Body of pancreas (tissue), 4 donors: ENCODE results near the gene MAD1L1. TPM values are rescaled to one million over a fixed set of nuclear protein-coding genes. Genes with fewer than 3 reads are reported as not detected.

Experiments
- ATAC-seq: fragments of 150-250 bp; one replicate; pipeline ENCODE4 v1.9.1; 2016
- DNase-seq, 4 donors: peaks; one replicate each; pipeline ENCODE4 v3.0.0-alpha.2; 2019
- H3K27ac ChIP-seq, 4 donors: fragments of 200-600 bp; sonication (generic); 1 replicate in 3 of 4; 2 replicates in 1 of 4; pipeline versions ENCODE4 v1.5.1 to v1.6.1; 2016 to 2019; ENCODE audit warnings: mild to moderate bottlenecking in 1 of 4, mixed read lengths in 1 of 4, moderate library complexity in 1 of 4
- H3K27me3 ChIP-seq, 2 donors: fragments of 200-600 bp; sonication (generic); one replicate each; pipeline ENCODE4 v1.6.0; 2016; ENCODE audit warnings: mild to moderate bottlenecking in 1 of 2
- H3K36me3 ChIP-seq, 2 donors: fragments of 200-600 bp; sonication (generic); replicated peaks in 1 of 2; 2 replicates each; pipeline ENCODE4 v1.5.1; 2016; ENCODE audit warnings: low read depth in 2 of 2; ENCODE audit not compliant: insufficient read depth in 1 of 2
- H3K4me1 ChIP-seq: fragments of 200-600 bp; sonication (generic); one replicate; pipeline ENCODE4 v1.6.0; 2016
- H3K4me3 ChIP-seq, 2 donors: fragments of 200-600 bp; sonication (generic); 1 replicate in 1 of 2; 2 replicates in 1 of 2; pipeline ENCODE4 v1.5.1; 2016 to 2019
- H3K9me3 ChIP-seq, 3 donors: fragments of 200-600 bp; sonication (generic); 1 replicate in 2 of 3; 2 replicates in 1 of 3; pipeline ENCODE4 v1.5.1; 2016
- POLR2A ChIP-seq, 3 donors: fragments of 450-650 bp; IDR thresholded peaks; one replicate each; pipeline ENCODE4 v1.6.1; 2016; ENCODE audit warnings: antibody characterized with exemption in 3 of 3, mild to moderate bottlenecking in 2 of 3
- WGBS, 2 donors: methylation state at CpG; one replicate each; pipeline ENCODE4 v1.1.5; 2017; 5-methylcytosine and 5-hydroxymethylcytosine counted together
- intact Hi-C: fragments of 100-400 bp; cut with DNase I; formaldehyde crosslinking; loops from one replicate; pipeline ENCODE4 v1.15.1; 2023
- total RNA-seq, 2 donors: library from RNA; depleted of rRNA; stranded (reverse); fragments of >200 nt; gene quantifications; one replicate each; pipeline ENCODE4 v1.1.0, GENCODE V29; 2016
- TF ChIP-seq, protein P1 (sequence below), 7 experiments: fragments of 450-650 bp in 4 of 7; fragments of 200-600 bp in 3 of 7; sonication (generic) in 3 of 7; IDR thresholded peaks; one replicate each; pipeline ENCODE4 v1.5.1; 2016 to 2019; ENCODE audit warnings: antibody characterized with exemption in 7 of 7

The MAD1L1 gene
- total RNA-seq, 2 donors from 2014 or later: 14.0 to 66.9 TPM

DNA sequence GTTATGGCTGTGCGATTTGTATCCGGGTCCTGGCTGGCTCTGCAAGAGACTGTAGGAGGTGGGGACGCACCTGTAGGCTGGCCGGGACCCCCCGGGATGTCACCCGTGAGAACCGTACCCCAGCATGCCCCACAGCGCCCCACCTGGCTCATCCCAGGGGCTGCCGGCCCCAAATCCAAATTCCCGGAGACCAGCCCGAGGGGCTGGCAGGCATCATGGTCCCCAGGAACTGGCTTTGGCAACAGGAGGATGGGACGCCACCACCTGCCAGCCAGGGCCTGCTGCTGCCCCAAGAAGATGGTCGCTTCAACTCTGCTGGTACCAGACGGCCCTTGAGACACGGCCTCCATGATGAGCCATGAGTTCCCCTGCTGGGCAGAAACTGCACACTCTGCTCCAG, 323.3 kb downstream of the MAD1L1 start:
- H3K36me3 ChIP-seq: no peaks in the 10 kb centered on the region
- no peaks in the 10 kb centered on the region for H3K27me3 ChIP-seq
- intact Hi-C loops: no loop called here
- ATAC-seq (no peak), DNase-seq (no peak)
- no peak overlapping the region for H3K27ac ChIP-seq
- no peak overlapping the region for H3K4me3 ChIP-seq
- TF ChIP-seq POLR2A (IDR thresholded peaks at IDR 0.05): no peak
- TF ChIP-seq, protein P1, sequence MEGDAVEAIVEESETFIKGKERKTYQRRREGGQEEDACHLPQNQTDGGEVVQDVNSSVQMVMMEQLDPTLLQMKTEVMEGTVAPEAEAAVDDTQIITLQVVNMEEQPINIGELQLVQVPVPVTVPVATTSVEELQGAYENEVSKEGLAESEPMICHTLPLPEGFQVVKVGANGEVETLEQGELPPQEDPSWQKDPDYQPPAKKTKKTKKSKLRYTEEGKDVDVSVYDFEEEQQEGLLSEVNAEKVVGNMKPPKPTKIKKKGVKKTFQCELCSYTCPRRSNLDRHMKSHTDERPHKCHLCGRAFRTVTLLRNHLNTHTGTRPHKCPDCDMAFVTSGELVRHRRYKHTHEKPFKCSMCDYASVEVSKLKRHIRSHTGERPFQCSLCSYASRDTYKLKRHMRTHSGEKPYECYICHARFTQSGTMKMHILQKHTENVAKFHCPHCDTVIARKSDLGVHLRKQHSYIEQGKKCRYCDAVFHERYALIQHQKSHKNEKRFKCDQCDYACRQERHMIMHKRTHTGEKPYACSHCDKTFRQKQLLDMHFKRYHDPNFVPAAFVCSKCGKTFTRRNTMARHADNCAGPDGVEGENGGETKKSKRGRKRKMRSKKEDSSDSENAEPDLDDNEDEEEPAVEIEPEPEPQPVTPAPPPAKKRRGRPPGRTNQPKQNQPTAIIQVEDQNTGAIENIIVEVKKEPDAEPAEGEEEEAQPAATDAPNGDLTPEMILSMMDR (IDR thresholded peaks at IDR 0.05): no peak
- no peaks in the 10 kb centered on the region for H3K4me1 ChIP-seq
- H3K9me3 ChIP-seq: no peaks in the 10 kb centered on the region
- 89 to 97% methylated on average over 9 to 15 of the region's 15 CpGs for WGBS, 2 donors

GRCh38 chr7:1908823-1909420, 323.8 kb downstream of the MAD1L1 start:
- ATAC-seq (no peak), DNase-seq (no peak)
- Histone ChIP-seq H3K9me3 (no peaks in the 10 kb centered on the region), H3K4me3 (no peak overlapping the region), H3K27me3 (no peaks in the 10 kb centered on the region), H3K27ac (no peak overlapping the region), H3K4me1 (no peaks in the 10 kb centered on the region), H3K36me3 (no peaks in the 10 kb centered on the region)
- 82 to 84% methylated on average over 24 of the region's 24 CpGs for WGBS, 2 donors
- intact Hi-C loops: no loop called here
- TF ChIP-seq, protein P1 (IDR thresholded peaks at IDR 0.05): no peak
- no peak for TF ChIP-seq POLR2A (IDR thresholded peaks at IDR 0.05)

GRCh38 chr7:1907751-1908365, 324.9 kb downstream of the MAD1L1 start:
- Histone ChIP-seq H3K4me3 (no peak overlapping the region), H3K9me3 (no peaks in the 10 kb centered on the region), H3K27ac (no peak overlapping the region), H3K36me3 (no peaks in the 10 kb centered on the region), H3K27me3 (no peaks in the 10 kb centered on the region), H3K4me1 (no peaks in the 10 kb centered on the region)
- no peak for ATAC-seq
- intact Hi-C loops: no loop called here
- no peak for DNase-seq
- no peak for TF ChIP-seq POLR2A (IDR thresholded peaks at IDR 0.05)
- TF ChIP-seq, protein P1 (IDR thresholded peaks at IDR 0.05): no peak
- WGBS, 2 donors: 94 to 96% methylated on average over 13 to 21 of the region's 22 CpGs

- Histone ChIP-seq H3K27ac (no peak overlapping the region), H3K36me3 (no peaks in the 10 kb centered on the region), H3K27me3 (no peaks in the 10 kb centered on the region), H3K4me1 (no peaks in the 10 kb centered on the region), H3K4me3 (no peak overlapping the region), H3K9me3 (no peaks in the 10 kb centered on the region)
- DNase-seq: no peak
- no peak for ATAC-seq
- WGBS, 2 donors: 92 to 94% methylated on average over 19 to 25 of the region's 25 CpGs
- TF ChIP-seq, protein P1 (IDR thresholded peaks at IDR 0.05): no peak
- no peak for TF ChIP-seq POLR2A (IDR thresholded peaks at IDR 0.05)
- intact Hi-C loops: no loop called here
These were observed 325.6 kb downstream of the MAD1L1 start for GRCh38 chr7:1906988-1907745.
